GM21515 (cell line): ENCODE data around the gene RCAN3.
"Not testable (repeated sequence)": the region's sequence is repeated elsewhere in the genome, so short reads cannot be mapped to it uniquely, and the experiment has no call there.

Source experiments
- ATAC-seq: cut with Tn5 transposase; IDR thresholded peaks from one replicate; pipeline ENCODE4 v1.9.1; 2021; ENCODE audit not compliant: unreplicated experiment

The RCAN3 gene

GRCh38 chr1:24508911-24509310 lies 6.3 kb downstream of the RCAN3 start:
- no peak for ATAC-seq

GRCh38 chr1:24513706-24514105 lies 11.1 kb downstream of the RCAN3 start:
- ATAC-seq, result no peak

- ATAC-seq, result no peak
Observed at GRCh38 chr1:24514946-24515345, 12.3 kb downstream of the RCAN3 start.

DNA sequence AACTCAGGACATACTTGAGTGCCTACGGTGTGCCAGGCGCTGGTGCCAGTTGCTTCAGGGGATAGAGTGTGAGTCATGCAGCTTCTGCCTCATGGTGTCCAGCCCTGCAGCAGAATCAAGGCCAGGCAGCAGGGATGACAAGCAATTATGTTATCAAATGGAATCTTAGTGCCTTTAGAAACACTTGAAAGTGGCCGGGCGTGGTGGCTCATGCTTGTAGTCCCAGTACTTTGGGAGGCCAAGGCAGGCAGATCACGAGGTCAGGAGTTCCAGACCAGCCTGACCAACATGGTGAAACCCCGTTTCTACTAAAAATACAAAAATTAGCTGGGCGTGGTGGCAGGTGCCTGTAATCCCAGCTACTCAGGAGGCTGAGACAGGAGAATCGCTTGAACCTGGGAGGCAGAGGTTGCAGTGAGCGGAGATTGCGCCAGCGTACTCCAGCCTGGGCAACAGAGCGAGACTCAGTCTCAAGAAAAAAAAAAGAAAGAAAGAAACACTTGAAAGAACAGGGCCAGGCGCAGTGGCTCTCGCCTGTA lies 13.1 kb downstream of the RCAN3 start:
- not testable (repeated sequence) for ATAC-seq

GRCh38 chr1:24516506-24516905 lies 13.9 kb downstream of the RCAN3 start:
- no peak for ATAC-seq

- no peak for ATAC-seq
Observed at GRCh38 chr1:24517898-24518297, 15.3 kb downstream of the RCAN3 start.

DNA sequence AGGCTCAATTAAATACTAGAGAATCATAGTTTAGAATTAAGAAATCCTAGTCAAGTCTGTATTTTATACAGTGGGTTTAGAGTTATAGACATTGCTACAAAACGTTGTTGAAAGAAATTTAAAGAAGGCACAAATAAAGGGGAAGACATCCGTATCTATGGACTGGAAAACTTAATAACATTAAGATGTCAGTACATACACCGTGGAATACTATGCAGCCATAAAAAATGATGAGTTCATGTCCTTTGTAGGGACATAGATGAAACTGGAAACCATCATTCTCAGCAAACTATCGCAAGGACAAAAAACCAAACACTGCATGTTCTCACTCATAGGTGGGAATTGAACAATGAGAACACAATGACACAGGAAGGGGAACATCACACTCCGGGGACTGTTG lies 17.6 kb downstream of the RCAN3 start:
- ATAC-seq, result not testable (repeated sequence)

GRCh38 chr1:24525606-24526005 lies 23.0 kb downstream of the RCAN3 start:
- ATAC-seq, result no peak

- ATAC-seq, result no peak
Observed at GRCh38 chr1:24526045-24526444, 23.4 kb downstream of the RCAN3 start.

DNA sequence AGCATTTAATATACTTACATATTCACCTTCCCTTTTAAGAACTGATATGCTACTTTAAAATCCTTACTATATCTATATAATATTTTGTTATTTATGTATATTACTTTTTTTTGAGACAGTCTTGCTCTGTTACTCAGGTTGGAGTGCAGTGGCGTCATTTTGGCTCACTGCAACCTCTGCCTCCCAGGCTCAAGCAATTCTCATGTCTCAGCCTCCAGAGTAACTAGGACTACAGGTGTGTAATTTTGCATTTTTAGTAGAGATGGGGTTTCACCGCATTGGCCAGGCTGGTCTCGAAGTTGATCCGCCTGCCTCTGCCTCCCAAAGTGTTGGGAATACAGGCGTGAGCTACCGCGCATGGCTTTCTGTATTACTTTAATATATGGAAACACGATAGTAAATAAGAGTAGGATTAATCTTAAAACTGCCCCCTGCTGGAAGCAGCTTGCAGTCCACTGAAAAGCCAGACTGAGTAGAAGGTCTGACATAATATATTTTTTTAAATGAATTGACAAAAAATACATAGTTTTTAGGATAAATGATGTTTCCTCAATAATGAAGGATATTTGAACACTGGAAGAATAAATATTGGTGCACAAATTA lies 24.4 kb downstream of the RCAN3 start:
- ATAC-seq, result no peak

DNA sequence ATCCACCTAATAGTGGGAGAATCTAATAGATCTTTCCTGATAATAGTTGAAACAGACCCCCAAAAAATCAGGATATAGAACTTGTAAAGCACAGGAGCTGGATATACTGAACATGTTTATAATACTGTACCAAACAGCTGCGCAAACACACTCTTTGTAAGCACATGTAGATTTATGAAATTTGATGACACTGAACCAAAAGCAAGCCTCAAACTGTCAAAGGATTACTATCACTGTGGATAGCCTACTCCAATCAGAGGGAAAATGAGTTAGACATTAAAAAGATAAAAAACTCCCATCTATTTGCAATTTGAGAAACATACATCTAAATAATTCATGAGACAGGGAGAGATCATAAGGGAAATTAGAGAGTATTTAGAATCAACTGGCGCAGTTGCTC lies 26.1 kb downstream of the RCAN3 start:
- no peak for ATAC-seq

GRCh38 chr1:24529292-24529691 lies 26.7 kb downstream of the RCAN3 start:
- ATAC-seq, result not testable (repeated sequence)

GRCh38 chr1:24535021-24535424 lies 32.4 kb downstream of the RCAN3 start:
- ATAC-seq, result no peak

DNA sequence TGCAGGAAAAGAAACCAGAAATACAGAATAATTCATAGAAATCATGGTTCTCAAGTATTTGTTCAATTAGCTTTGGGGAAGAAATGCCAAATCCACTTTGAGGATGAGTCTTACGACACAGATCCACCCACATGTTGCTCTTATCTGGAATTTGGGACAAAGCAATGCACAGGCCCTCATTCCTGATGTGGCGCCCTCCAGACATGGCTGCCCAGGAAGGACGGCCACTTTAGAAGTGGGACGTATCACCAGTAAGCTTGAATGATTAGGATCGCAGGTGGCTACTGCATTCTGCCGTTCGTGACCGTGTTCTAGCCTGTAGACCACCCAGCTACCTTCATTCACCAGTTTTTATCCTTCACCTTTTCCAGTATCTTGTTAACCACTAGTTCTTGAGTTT lies 33.1 kb downstream of the RCAN3 start:
- no peak for ATAC-seq

- no peak for ATAC-seq
Observed at GRCh38 chr1:24536391-24536840, 33.8 kb downstream of the RCAN3 start.

GRCh38 chr1:24540051-24540905 lies 37.6 kb downstream of the RCAN3 start:
- no peak for ATAC-seq

DNA sequence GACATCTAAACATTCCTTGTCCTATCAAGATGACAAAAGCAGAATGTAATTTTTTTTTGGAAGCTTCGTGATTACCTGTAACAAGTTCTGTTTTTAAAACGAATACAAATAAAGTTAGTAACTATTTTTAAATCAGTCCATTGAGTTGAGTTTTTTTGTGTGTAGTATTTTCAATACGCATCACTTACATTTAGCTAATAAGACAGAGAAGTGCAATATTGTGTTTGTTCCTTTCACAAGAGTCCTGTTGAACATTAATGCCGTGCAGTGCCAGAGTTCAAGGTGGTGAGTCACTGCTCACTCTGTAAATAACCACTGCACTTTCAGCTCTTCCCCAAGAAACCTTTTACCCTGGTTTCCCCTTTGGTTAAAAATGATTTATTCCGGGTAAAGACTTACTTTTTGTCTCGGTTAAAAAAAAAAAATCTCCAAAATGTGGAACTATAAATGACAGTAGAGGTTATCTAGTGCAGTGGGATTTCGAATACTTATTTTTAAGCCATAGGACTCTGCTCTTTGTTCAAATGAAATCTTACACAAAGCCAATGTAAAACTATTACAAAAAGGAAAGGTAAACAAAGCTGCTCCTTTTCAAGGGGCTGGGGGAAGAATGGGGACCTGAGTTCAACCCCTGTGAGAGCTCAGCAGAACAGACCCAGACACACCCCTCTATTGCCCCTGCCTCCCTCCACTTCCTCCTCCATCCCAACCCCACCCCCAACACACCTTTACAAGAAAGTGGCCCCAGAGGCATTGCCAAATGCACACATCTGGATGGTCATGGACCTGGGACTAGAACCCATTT lies 38.5 kb downstream of the RCAN3 start:
- ATAC-seq, result no peak

GRCh38 chr1:24541711-24542346 lies 39.2 kb downstream of the RCAN3 start:
- ATAC-seq, result no peak

DNA sequence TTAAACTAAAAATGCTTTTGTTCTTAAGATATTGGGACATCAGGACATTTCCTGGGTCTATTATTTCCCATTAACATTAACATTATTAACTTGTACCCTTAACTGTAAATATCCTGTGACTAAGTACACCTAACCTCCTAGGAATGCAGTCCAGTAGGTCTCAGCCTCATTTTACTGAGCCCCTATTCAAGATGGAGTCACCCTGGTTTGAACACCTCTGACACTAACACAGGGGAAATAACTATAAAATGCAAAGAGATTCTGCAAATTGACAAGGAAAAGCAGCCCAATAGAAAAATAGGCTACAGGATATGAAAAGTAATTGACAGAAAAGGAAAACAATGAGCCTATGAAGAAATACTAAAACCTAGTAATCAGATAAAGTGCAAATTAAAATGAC lies 41.6 kb downstream of the RCAN3 start:
- no peak for ATAC-seq

GRCh38 chr1:24545662-24546061 lies 43.0 kb downstream of the RCAN3 start:
- ATAC-seq, result no peak

DNA sequence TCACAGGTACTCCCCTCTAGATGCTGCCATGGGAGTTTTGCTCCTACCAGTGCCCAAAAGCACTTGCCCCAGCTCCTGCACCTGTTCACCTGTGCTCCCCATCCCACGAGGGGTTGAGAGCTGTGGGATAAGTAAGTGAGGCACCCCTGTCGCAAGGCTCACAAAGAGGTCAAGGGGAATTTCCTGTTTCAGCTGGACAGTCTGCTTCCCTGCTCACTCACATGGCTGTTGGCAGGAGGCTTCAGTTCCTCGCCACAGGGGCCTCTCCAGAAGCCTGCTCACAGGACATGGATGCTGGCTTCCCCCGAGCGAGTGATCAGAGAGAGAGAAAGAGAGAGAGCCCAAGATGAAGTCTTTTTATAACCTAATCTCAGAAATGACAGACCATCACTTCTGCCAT lies 44.6 kb downstream of the RCAN3 start:
- ATAC-seq, result no peak
